Coronary artery (tissue), 2 donors: ENCODE results near the gene PRAF2.

Source experiments
- DNase-seq: peaks from one replicate; pipeline ENCODE4 v3.0.0-alpha.2; 2017; ENCODE audit warnings: low spot score
- H3K27ac ChIP-seq, 2 donors: fragments of 200-600 bp; sonication (generic); one replicate each; pipeline ENCODE4 v1.5.1; 2016 to 2019
- H3K4me3 ChIP-seq: fragments of 200-600 bp; sonication (generic); 2 replicates; pipeline ENCODE4 v1.5.1; 2016; ENCODE audit warnings: mild to moderate bottlenecking, moderate library complexity
- CTCF ChIP-seq: fragments of 200-600 bp; sonication (generic); IDR thresholded peaks from one replicate; pipeline ENCODE4 v1.5.1; 2019; ENCODE audit warnings: antibody characterized with exemption

The PRAF2 gene

DNA sequence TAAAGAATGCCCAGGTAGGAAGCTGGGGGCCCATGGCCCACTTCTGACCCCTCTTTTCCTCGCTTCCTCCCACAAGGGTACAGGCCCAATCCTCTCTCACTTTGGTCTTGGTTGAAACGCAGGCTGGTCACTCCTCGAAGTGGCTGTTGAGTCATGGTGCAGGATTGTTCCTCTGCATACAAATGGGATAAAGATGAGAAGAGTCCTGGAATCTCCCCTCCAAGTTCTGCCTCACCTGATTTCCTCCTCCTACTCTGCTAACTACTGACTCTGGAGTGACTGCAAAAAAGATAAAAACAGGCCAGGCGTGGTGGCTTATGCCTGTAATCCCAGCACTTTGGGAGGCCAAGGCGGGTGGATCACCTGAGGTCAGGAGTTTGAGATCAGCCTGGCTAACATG, 4.1 kb upstream of the PRAF2 start:
- TF ChIP-seq CTCF, result no peak
- Histone ChIP-seq H3K27ac (no peak overlapping the region), H3K4me3 (no peak overlapping the region)
- DNase-seq, result no peak

DNA sequence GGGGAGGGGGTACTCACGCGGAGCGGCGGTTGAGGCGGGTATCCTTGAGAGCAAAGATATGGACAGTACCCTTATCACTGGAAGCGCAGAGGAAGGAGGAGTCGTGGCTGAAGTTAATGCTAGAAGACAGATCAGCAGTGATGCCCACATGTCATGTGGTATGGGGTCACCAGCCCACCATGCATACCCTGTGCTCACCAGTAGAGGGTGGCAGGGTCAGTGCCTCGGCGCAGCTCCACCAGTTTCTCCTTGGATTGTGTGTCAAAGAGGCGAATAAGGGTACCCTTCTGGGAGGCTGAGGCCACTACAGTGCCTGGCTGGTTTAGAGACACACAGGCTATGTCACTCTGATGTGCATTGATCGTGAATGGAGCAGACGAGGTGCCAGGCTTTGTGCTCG, 1.5 kb upstream of the PRAF2 start:
- H3K27ac ChIP-seq, result no peak overlapping the region
- TF ChIP-seq CTCF, result no peak
- no peak overlapping the region for H3K4me3 ChIP-seq
- DNase-seq, result no peak

- no peak for TF ChIP-seq CTCF
- DNase-seq, result no peak
- H3K4me3 ChIP-seq, result peak overlapping the region; percentile 73
- peak overlapping the region in 1 of 2 donors; percentile 85 for H3K27ac ChIP-seq
Observed at GRCh38 chrX:49072712-49073095, 1.1 kb downstream of the PRAF2 start.

DNA sequence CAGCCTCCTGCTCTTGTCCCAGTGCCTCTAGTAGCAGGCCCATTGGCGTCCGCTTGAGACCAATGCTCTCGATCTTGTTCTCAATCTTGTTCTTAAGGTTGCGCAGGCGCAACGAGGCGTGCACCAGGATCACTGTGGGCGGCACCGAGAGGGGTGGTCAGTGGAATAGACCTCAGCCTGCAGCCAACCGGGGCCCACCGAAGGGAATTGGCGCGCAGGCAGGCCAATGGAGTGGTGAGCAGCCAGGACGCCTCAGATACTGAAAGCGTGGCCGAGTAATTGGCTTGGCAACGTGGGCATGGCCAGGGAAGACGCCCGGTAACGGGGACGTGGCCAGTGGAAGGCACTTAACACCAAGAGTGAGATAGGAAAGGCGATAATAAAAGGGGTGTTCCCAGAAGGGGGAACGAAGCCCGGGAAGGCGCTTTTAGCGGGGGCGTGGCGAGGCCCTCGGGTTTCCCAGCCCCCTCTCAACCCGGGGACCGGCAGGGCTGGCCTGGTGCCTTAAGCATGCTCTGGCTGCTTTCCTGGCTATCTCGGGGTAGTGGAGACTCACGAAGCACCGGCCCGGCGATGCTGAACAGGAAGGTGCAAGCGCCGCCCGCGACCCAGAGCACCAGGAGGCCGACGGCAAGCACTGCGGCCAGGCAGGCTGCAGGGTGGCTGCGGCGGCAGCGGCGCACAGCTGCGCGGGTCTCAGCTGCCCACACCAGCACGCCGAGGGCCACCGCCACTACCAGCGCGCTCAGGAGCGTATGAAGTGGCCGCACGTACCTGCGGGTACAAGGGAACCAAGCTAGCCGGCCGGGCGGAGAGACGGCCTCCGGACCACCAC, 1.7 kb downstream of the PRAF2 start:
- Histone ChIP-seq H3K4me3 (peak overlapping the region; percentile 73), H3K27ac (peak overlapping the region; percentile 30 to 85)
- TF ChIP-seq CTCF, result no peak
- DNase-seq, result peak; percentile 88

- no peak for DNase-seq
- no peak overlapping the region for H3K4me3 ChIP-seq
- TF ChIP-seq CTCF, result no peak
- H3K27ac ChIP-seq, result no peak overlapping the region
Observed at GRCh38 chrX:49070988-49071387, 2.8 kb downstream of the PRAF2 start.

GRCh38 chrX:49069038-49069437, 4.8 kb downstream of the PRAF2 start:
- Histone ChIP-seq H3K4me3 (no peak overlapping the region), H3K27ac (no peak overlapping the region)
- no peak for TF ChIP-seq CTCF
- no peak for DNase-seq
